Endothelial cell of umbilical vein (primary cell): Measurements from ENCODE around the gene CSNK1E. TPM values are rescaled to one million over a fixed set of nuclear protein-coding genes. Genes with fewer than 3 reads are reported as not detected.

ENCODE experiments used
- BruUV-seq: library from RNA; stranded (reverse); fragments of 400-500 nt; replicated peaks from 2 replicates; lab custom pipeline; 2021; lab: Mats Ljungman, UMichigan
- CTCF ChIA-PET: fragments of 300-600, 350-600 bp; sonication (Branson Sonifier 250); formaldehyde crosslinking; loops from one replicate; lab custom pipeline; 2021; ENCODE audit warnings: antibody characterized with exemption, inconsistent platforms; lab: Charles Lee
- POLR2A ChIA-PET: fragments of 300-600, 350-600 bp; sonication (Branson Sonifier 250); formaldehyde crosslinking; loops from one replicate; lab custom pipeline; 2021; ENCODE audit warnings: antibody characterized with exemption, inconsistent platforms; lab: Charles Lee
- DNase-seq: peaks from one replicate; pipeline ENCODE4 v3.0.0-alpha.2; 2011; ENCODE audit warnings: low read depth, low spot score
- FAIRE-seq: peaks from 2 replicates; lab custom pipeline; 2011; peaks lifted over from hg19 to GRCh38; lab: Jason Lieb, UNC
- H2AFZ ChIP-seq: 2 replicates; pipeline ENCODE4 v1.6.0; 2012; ENCODE audit warnings: low read depth, low read length, control low read depth, inconsistent platforms
- H3K27ac ChIP-seq: 2 replicates; pipeline ENCODE4 v1.5.1; 2011; ENCODE audit warnings: low read depth, mild to moderate bottlenecking, control low read depth, low read length, moderate library complexity; ENCODE audit not compliant: insufficient read depth
- H3K27me3 ChIP-seq, 2 experiments: 2 replicates each; pipeline versions ENCODE4 v1.6.0 to v1.6.1; 2011; ENCODE audit warnings: low read length in 2 of 2, mixed read lengths in 1 of 2; ENCODE audit not compliant: control insufficient read depth in 2 of 2, insufficient read depth in 2 of 2
- H3K36me3 ChIP-seq, 2 experiments: 2 replicates in 1 of 2; 3 replicates in 1 of 2; pipeline ENCODE4 v1.5.1; 2011; ENCODE audit warnings: low read length in 2 of 2, mild to moderate bottlenecking in 1 of 2, moderate library complexity in 1 of 2; ENCODE audit not compliant: control insufficient read depth in 2 of 2, insufficient read depth in 2 of 2; ENCODE audit errors: extremely low read depth in 1 of 2
- H3K4me1 ChIP-seq: 3 replicates; pipeline ENCODE4 v1.5.1; 2011; ENCODE audit warnings: mild to moderate bottlenecking, low read length; ENCODE audit not compliant: control insufficient read depth, insufficient read depth; ENCODE audit errors: extremely low read depth
- H3K4me2 ChIP-seq: 2 replicates; pipeline ENCODE4 v1.6.1; 2011; ENCODE audit warnings: low read length, control low read depth, mixed read lengths; ENCODE audit not compliant: insufficient read depth
- H3K4me3 ChIP-seq, 3 experiments: fragments of 200-600 bp in 1 of 3; sonication (generic), shearing (Covaris generic) in 1 of 3; replicated peaks in 1 of 3; 2 replicates each; pipeline ENCODE4 v1.5.1; 2011 to 2016; ENCODE audit warnings: control low read depth in 3 of 3, low read length in 3 of 3, mild to moderate bottlenecking in 2 of 3, inconsistent platforms in 1 of 3, low read depth in 1 of 3, moderate library complexity in 1 of 3; ENCODE audit not compliant: insufficient read depth in 1 of 3
- H3K79me2 ChIP-seq: 2 replicates; pipeline ENCODE4 v1.6.0; 2012; ENCODE audit warnings: low read length, inconsistent platforms; ENCODE audit not compliant: control insufficient read depth, insufficient read depth
- H3K9ac ChIP-seq: replicated peaks from 2 replicates; pipeline ENCODE3; 2011; ENCODE audit warnings: low read length, control low read depth; ENCODE audit not compliant: insufficient read depth; ENCODE audit errors: extremely low read depth
- H3K9me1 ChIP-seq: replicated peaks from 3 replicates; pipeline ENCODE4 v1.6.0; 2011; ENCODE audit warnings: mild to moderate bottlenecking, low read length; ENCODE audit not compliant: control insufficient read depth, insufficient read depth; ENCODE audit errors: extremely low read depth
- H3K9me3 ChIP-seq: replicated peaks from 2 replicates; pipeline ENCODE4 v1.5.1; 2012; ENCODE audit warnings: low read length, inconsistent platforms; ENCODE audit not compliant: control insufficient read depth, insufficient read depth
- H4K20me1 ChIP-seq: replicated peaks from 2 replicates; pipeline ENCODE3; 2011; ENCODE audit warnings: mild to moderate bottlenecking, low read length; ENCODE audit not compliant: control insufficient read depth, insufficient read depth; ENCODE audit errors: extremely low read depth
- CTCF ChIP-seq, 2 donors: IDR thresholded peaks; 1 replicate in 1 of 2; 2 replicates in 1 of 2; pipeline ENCODE4 v1.5.1; 2011; ENCODE audit warnings: low read length in 2 of 2, mild to moderate bottlenecking in 2 of 2, moderate library complexity in 2 of 2, control low read depth in 1 of 2, inconsistent platforms in 1 of 2, low read depth in 1 of 2; ENCODE audit not compliant: insufficient read depth in 1 of 2; ENCODE audit errors: extremely low read depth in 1 of 2
- MAX ChIP-seq: IDR thresholded peaks from 2 replicates; pipeline ENCODE4 v1.6.1; 2011; ENCODE audit not compliant: insufficient read depth, insufficient read length
- POLR2AphosphoS5 ChIP-seq: IDR thresholded peaks from 2 replicates; pipeline ENCODE4 v1.6.1; 2012; ENCODE audit warnings: low read depth, mild to moderate bottlenecking, control low read depth, low read length, moderate library complexity; ENCODE audit not compliant: insufficient read depth
- dilution Hi-C: fragments of 300-500 bp; cut with MboI; formaldehyde crosslinking; loops from one replicate; pipeline ENCODE4 v1.15.0; 2019; ENCODE audit warnings: low sequenced_read_pairs; ENCODE audit not compliant: extremely low pct_ligation_motif_present
- intact Hi-C: fragments of 100-400 bp; cut with micrococcal nuclease; formaldehyde crosslinking; loops from one replicate; pipeline ENCODE4 v1.10.0; 2022
- polyA plus RNA-seq, 4 experiments: library from polyadenylated mRNA; depleted of rRNA in 3 of 4; stranded (reverse) in 3 of 4; unstranded in 1 of 4; fragments of >200 nt; gene quantifications; 2 replicates each; pipeline versions ENCODE4 v1.2.1 to v1.2.3, GENCODE V29; 2011 to 2012; ENCODE audit warnings: missing spikeins in 1 of 4
- total RNA-seq: library from RNA; stranded (reverse); gene quantifications from 2 replicates; pipeline ENCODE4 v1.2.3, GENCODE V29; 2021

The CSNK1E gene
- total and polyA plus RNA-seq, 2 donors (not counting 3 experiments of a cell fraction or from before 2014, with no cell fraction given), result 259 to 262 TPM

- no peak for TF ChIP-seq POLR2AphosphoS5
- Histone ChIP-seq H3K9me3 (no peaks in the 10 kb centered on the region), H3K9me1 (no peaks in the 10 kb centered on the region), H3K27ac (no peak overlapping the region), H4K20me1 (no peaks in the 10 kb centered on the region), H3K79me2 (peaks cover 13% of the 10 kb centered on the region), H2AFZ (no peak overlapping the region), H3K4me3 (no peak overlapping the region), H3K27me3 (no peaks in the 10 kb centered on the region), H3K9ac (no peak overlapping the region), H3K36me3 (peaks cover 36 to 81% of the 10 kb centered on the region in 2 experiments), H3K4me2 (no peak overlapping the region), H3K4me1 (no peaks in the 10 kb centered on the region)
- ChIA-PET POLR2A (no interaction called here), CTCF (interaction anchor here (1.0 kb wide), 1 partner anchor 9 kb away, joined by 3 read pairs; no protein-coding TSS in a partner anchor)
- DNase-seq (no peak), FAIRE-seq (no peak)
- dilution Hi-C loops (no loop called here), intact Hi-C loops (no loop called here)
- BruUV-seq, result no TSS peak
These were observed 21.9 kb downstream of the CSNK1E start for GRCh38 chr22:38295339-38295738.

- no peaks in the 10 kb centered on the region for H3K4me1 ChIP-seq
- no peak overlapping the region for H2AFZ ChIP-seq
- H3K9me3 ChIP-seq, result no peaks in the 10 kb centered on the region
- intact Hi-C loops (no loop called here), dilution Hi-C loops (no loop called here)
- no TSS peak for BruUV-seq
- no peak overlapping the region for H3K9ac ChIP-seq
- no peaks in the 10 kb centered on the region for H3K9me1 ChIP-seq
- no peak overlapping the region for H3K27ac ChIP-seq
- H4K20me1 ChIP-seq, result no peaks in the 10 kb centered on the region
- ChIA-PET POLR2A (no interaction called here), CTCF (no interaction called here)
- FAIRE-seq (no peak), DNase-seq (no peak)
- peaks cover 13% of the 10 kb centered on the region for H3K79me2 ChIP-seq
- H3K4me2 ChIP-seq, result no peak overlapping the region
- peaks cover 28 to 71% of the 10 kb centered on the region in 2 experiments for H3K36me3 ChIP-seq
- no peak overlapping the region for H3K4me3 ChIP-seq
- H3K27me3 ChIP-seq, result no peaks in the 10 kb centered on the region
- TF ChIP-seq CTCF (IDR thresholded peaks at IDR 0.05; ENCODE audit: extremely low read depth in 1 of 2, insufficient read depth in 1 of 2, low read depth in 1 of 2, low read length in 2 of 2), result no peak
- TF ChIP-seq MAX, result no peak
These were observed 23.0 kb downstream of the CSNK1E start for GRCh38 chr22:38294193-38294592.
